Fibroblast of mammary gland (primary cell): ENCODE data around the gene SH3BP4.
"Not testable (repeated sequence)": the region's sequence is repeated elsewhere in the genome, so short reads cannot be mapped to it uniquely, and the experiment has no call there.

Source experiments
- DNase-seq: peaks from one replicate; pipeline ENCODE4 v3.0.0-alpha.2; 2010; ENCODE audit warnings: low read depth
- H3K4me3 ChIP-seq: 2 replicates; pipeline ENCODE4 v1.5.1; 2011; ENCODE audit warnings: low read depth, mild to moderate bottlenecking, low read length, moderate library complexity; ENCODE audit not compliant: control insufficient read depth
- TF ChIP-seq, protein P1 (sequence below): conservative IDR thresholded peaks from 2 replicates; pipeline ENCODE4 v1.5.1; 2011; ENCODE audit warnings: low read depth, low read length, inconsistent platforms; ENCODE audit not compliant: control insufficient read depth, insufficient read depth

Gene SH3BP4

DNA sequence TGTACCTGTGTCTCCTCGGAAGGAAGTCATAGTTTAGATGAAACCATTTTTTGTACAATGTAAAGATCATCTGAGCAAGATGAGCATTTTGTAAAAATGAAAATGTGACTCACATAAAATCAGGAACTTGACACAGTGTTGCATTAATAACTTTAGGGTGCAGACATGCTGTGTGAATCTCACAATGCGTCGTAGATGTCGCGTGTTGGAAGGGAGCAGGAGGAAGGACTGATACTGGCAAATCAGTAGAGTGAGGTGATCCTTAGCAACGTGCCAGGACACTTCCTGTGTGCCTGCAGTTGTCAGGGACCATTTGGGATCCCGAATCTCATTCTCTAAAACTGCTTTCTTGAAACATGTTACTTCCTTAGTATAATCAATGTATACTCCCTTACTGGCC is 103.1 kb downstream of the SH3BP4 start:
- TF ChIP-seq, protein P1, sequence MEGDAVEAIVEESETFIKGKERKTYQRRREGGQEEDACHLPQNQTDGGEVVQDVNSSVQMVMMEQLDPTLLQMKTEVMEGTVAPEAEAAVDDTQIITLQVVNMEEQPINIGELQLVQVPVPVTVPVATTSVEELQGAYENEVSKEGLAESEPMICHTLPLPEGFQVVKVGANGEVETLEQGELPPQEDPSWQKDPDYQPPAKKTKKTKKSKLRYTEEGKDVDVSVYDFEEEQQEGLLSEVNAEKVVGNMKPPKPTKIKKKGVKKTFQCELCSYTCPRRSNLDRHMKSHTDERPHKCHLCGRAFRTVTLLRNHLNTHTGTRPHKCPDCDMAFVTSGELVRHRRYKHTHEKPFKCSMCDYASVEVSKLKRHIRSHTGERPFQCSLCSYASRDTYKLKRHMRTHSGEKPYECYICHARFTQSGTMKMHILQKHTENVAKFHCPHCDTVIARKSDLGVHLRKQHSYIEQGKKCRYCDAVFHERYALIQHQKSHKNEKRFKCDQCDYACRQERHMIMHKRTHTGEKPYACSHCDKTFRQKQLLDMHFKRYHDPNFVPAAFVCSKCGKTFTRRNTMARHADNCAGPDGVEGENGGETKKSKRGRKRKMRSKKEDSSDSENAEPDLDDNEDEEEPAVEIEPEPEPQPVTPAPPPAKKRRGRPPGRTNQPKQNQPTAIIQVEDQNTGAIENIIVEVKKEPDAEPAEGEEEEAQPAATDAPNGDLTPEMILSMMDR: no peak
- DNase-seq: no peak
- H3K4me3 ChIP-seq: no peak overlapping the region

DNA sequence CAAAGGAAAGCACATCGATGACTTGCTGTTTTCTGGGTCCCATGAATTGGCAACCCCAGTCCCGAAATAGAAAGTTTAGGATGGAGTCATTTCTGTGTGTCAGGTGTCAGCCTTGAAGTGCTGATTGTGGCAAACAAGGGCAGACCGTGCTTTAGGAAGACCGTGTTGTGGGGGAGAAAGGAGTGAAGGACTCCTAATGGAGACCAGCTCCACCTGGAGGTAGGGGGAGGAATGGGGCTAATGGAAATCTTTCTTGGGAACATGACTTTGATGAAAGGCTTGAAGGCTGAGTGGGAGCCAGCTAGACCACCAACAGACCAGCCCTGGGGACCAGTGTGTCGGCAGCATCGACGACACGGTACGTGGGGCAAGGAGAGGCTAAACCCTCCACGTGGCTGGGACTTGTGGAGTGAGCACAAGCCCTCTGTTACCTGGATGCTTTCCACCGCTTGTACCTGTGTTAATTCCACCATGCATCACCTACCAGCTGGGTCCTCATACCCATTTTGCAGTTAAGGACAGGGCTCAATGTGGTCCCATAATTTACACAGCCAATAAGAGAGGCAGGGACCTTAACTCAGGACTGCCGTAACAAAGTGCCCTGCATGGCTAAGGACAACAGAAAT is 104.2 kb downstream of the SH3BP4 start:
- TF ChIP-seq, protein P1: peak; percentile 56
- peak; percentile 50 for DNase-seq
- no peak overlapping the region for H3K4me3 ChIP-seq

DNA sequence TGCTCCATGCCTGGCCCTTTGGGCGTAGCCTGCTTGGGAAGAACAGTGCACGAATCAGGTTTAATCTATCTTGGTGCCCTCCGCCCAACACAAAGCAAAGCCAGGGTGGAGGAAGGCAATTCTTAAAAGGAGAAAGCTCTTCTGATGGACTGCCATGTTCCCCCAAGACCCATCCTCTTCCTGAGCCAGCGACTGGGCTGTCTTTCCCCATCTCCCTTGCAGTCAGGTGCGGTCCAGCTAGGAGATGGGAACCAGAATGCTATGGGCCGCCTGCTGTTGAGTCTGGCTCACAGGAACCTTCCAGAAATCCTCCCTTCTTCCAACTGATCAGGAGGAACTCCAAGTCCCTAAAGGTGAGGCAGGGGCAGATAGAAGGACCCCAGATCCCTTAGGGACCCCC is 105.0 kb downstream of the SH3BP4 start:
- TF ChIP-seq, protein P1: no peak
- DNase-seq: no peak
- H3K4me3 ChIP-seq: no peak overlapping the region

DNA sequence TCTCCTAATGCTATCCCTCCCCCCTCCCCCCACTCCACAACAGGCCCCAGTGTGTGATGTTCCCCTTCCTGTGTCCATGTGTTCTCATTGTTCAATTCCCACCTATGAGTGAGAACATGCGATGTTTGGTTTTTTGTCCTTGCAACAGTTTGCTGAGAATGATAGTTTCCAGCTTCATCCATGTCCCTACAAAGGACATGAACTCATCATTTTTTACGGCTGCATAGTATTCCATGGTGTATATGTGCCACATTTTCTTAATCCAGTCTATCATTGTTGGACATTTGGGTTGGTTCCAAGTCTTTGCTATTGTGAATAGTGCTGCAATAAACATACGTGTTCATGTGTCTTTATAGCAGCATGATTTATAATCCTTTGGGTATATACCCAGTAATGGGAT is 105.8 kb downstream of the SH3BP4 start:
- not testable (repeated sequence) for H3K4me3 ChIP-seq, DNase-seq

DNA sequence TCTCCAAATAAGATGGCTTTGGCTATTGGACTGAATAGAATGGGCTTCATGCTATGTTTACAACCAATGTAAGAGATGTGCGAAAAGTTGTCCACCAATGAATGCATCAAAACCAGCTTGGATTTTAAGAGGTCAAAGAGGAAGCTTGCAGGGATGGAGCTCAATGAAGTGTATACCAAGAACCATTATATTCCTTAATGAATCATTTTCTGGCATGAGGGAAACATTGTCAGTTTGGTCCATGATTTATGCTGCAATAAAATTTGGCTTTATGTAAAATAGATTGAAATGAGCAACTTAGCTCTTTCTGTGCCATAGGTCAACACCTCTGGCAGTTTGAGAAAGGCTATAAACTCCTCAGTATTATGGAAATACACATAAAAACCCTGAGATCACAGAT is 107.3 kb downstream of the SH3BP4 start:
- peak; percentile 22 for DNase-seq
- no peak overlapping the region for H3K4me3 ChIP-seq
- TF ChIP-seq, protein P1: no peak

DNA sequence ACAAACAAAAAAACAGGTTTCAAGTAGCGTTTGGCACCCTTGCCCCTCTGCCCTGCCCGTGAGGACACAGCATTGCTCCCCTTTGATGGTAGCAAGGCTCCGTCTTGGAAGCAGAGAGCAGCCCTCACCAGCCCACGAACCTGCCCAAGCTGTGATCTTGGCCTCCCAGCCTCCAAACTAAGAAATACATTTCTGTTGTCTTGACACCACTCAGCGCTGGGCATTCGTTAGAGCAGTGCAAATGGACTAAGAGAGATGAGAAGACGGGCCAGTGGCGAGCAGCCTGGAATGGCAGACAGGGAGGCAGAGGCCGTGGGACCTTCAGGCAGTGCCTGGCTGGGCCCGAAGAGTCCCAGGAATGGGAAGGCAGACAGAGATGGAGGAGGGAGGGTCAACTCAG is 109.8 kb downstream of the SH3BP4 start:
- TF ChIP-seq, protein P1: no peak
- DNase-seq: no peak
- H3K4me3 ChIP-seq: no peak overlapping the region

DNA sequence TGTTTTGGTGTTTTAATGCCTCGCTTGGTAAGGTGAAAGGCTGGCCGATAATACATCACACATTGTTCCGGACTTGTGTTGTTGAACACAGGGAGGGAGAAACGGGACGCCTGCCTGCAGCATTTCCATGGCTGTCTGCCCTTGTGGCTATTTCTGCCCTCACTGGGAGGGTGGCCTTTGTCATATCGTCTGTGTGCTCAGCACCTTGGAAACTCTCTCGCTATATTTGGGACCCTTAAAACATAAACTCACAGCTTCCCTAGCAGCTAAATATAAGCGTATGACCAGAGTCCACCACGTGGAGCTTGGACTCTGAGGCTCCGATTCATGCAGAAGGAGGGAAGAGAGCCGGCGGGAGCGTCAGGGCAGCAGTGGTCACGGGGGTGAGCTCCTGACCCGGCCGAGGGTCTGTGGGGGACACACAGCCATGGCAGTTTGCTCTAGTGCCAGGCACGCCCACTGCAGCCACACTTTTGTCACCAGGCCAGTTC is 111.7 kb downstream of the SH3BP4 start:
- DNase-seq: no peak
- TF ChIP-seq, protein P1: no peak
- H3K4me3 ChIP-seq: no peak overlapping the region
